ENCODE data around the gene ITPR2.

ITPR2 gene

GRCh38 chr12:26548227-26548626, 284.8 kb downstream of the ITPR2 start:
- Histone ChIP-seq H3K4me3 (no peak overlapping the region), H3K27ac (no peak overlapping the region), H4K20me1 (no peaks in the 10 kb centered on the region), H3K4me2 (no peak overlapping the region), H3K9me3 (no peaks in the 10 kb centered on the region), H3K9ac (no peak overlapping the region), H3K27me3 (no peaks in the 10 kb centered on the region), H3K4me1 (no peaks in the 10 kb centered on the region), H3K36me3 (no peaks in the 10 kb centered on the region)
- no peak for TF ChIP-seq Cebpa-rat (IDR thresholded peaks at IDR 0.05)

- no peaks in the 10 kb centered on the region for H3K36me3 ChIP-seq
- H3K4me3 ChIP-seq = no peak overlapping the region
- H3K9ac ChIP-seq = no peak overlapping the region
- H3K9me3 ChIP-seq = no peaks in the 10 kb centered on the region
- H3K27ac ChIP-seq = no peak overlapping the region
- no peaks in the 10 kb centered on the region for H3K4me1 ChIP-seq
- H3K27me3 ChIP-seq = no peaks in the 10 kb centered on the region
- H3K4me2 ChIP-seq = no peak overlapping the region
- no peaks in the 10 kb centered on the region for H4K20me1 ChIP-seq
- TF ChIP-seq Cebpa-rat (IDR thresholded peaks at IDR 0.05) = no peak
These were observed 286.3 kb downstream of the ITPR2 start for GRCh38 chr12:26546535-26547314.

- Histone ChIP-seq H3K36me3 (no peaks in the 10 kb centered on the region), H3K4me1 (no peaks in the 10 kb centered on the region), H3K4me2 (no peak overlapping the region), H3K27me3 (no peaks in the 10 kb centered on the region), H3K9ac (no peak overlapping the region), H4K20me1 (no peaks in the 10 kb centered on the region), H3K27ac (no peak overlapping the region), H3K4me3 (no peak overlapping the region), H3K9me3 (no peaks in the 10 kb centered on the region)
- TF ChIP-seq Cebpa-rat (IDR thresholded peaks at IDR 0.05) = no peak
These were observed 293.9 kb downstream of the ITPR2 start for GRCh38 chr12:26539131-26539530.

- Histone ChIP-seq H3K9ac (no peak overlapping the region), H4K20me1 (no peaks in the 10 kb centered on the region), H3K4me2 (no peak overlapping the region), H3K27me3 (no peaks in the 10 kb centered on the region), H3K4me3 (no peak overlapping the region), H3K9me3 (no peaks in the 10 kb centered on the region), H3K4me1 (no peaks in the 10 kb centered on the region), H3K36me3 (no peaks in the 10 kb centered on the region), H3K27ac (no peak overlapping the region)
- TF ChIP-seq Cebpa-rat (IDR thresholded peaks at IDR 0.05) = no peak
These were observed 295.3 kb downstream of the ITPR2 start for GRCh38 chr12:26537651-26538050.

- no peak for TF ChIP-seq Cebpa-rat (IDR thresholded peaks at IDR 0.05)
These were observed 295.9 kb downstream of the ITPR2 start for GRCh38 chr12:26537126-26537525.

GRCh38 chr12:26535826-26536225, 297.2 kb downstream of the ITPR2 start:
- Histone ChIP-seq H3K4me2 (no peak overlapping the region), H3K9me3 (no peaks in the 10 kb centered on the region), H3K4me3 (no peak overlapping the region), H4K20me1 (no peaks in the 10 kb centered on the region), H3K27me3 (no peaks in the 10 kb centered on the region), H3K4me1 (no peaks in the 10 kb centered on the region), H3K36me3 (no peaks in the 10 kb centered on the region), H3K9ac (no peak overlapping the region), H3K27ac (no peak overlapping the region)
- TF ChIP-seq Cebpa-rat (IDR thresholded peaks at IDR 0.05) = no peak

More at GRCh38 chr12:26537126-26537525, 295.9 kb downstream of the ITPR2 start:
- Histone ChIP-seq H3K9ac (no peak overlapping the region), H3K36me3 (no peaks in the 10 kb centered on the region), H3K4me2 (no peak overlapping the region), H3K4me3 (no peak overlapping the region), H3K27ac (no peak overlapping the region), H3K9me3 (no peaks in the 10 kb centered on the region), H3K4me1 (no peaks in the 10 kb centered on the region), H3K27me3 (no peaks in the 10 kb centered on the region), H4K20me1 (no peaks in the 10 kb centered on the region)

- Histone ChIP-seq H3K27me3 (no peaks in the 10 kb centered on the region), H3K4me2 (no peak overlapping the region), H3K9me3 (no peaks in the 10 kb centered on the region), H4K20me1 (no peaks in the 10 kb centered on the region), H3K4me1 (no peaks in the 10 kb centered on the region), H3K9ac (no peak overlapping the region), H3K4me3 (no peak overlapping the region), H3K27ac (no peak overlapping the region), H3K36me3 (no peaks in the 10 kb centered on the region)
- no peak for TF ChIP-seq Cebpa-rat (IDR thresholded peaks at IDR 0.05)
These were observed 298.9 kb downstream of the ITPR2 start for GRCh38 chr12:26534071-26534470.

GRCh38 chr12:26533211-26533610, 299.8 kb downstream of the ITPR2 start:
- TF ChIP-seq Cebpa-rat (IDR thresholded peaks at IDR 0.05) = no peak
- H3K4me3 ChIP-seq = no peak overlapping the region
- no peak overlapping the region for H3K27ac ChIP-seq
- no peaks in the 10 kb centered on the region for H3K9me3 ChIP-seq
- no peaks in the 10 kb centered on the region for H4K20me1 ChIP-seq
- H3K4me2 ChIP-seq = no peak overlapping the region
- no peak overlapping the region for H3K9ac ChIP-seq
- no peaks in the 10 kb centered on the region for H3K27me3 ChIP-seq
- H3K36me3 ChIP-seq = no peaks in the 10 kb centered on the region
- no peaks in the 10 kb centered on the region for H3K4me1 ChIP-seq

GRCh38 chr12:26530461-26530860, 302.5 kb downstream of the ITPR2 start:
- TF ChIP-seq Cebpa-rat (IDR thresholded peaks at IDR 0.05) = no peak
- no peaks in the 10 kb centered on the region for H3K4me1 ChIP-seq
- no peaks in the 10 kb centered on the region for H3K27me3 ChIP-seq
- peaks cover 11% of the 10 kb centered on the region; the same call in 1 of the 2 replicates for H3K9me3 ChIP-seq
- H3K36me3 ChIP-seq = no peaks in the 10 kb centered on the region
- no peak overlapping the region for H3K9ac ChIP-seq
- no peak overlapping the region for H3K27ac ChIP-seq
- H4K20me1 ChIP-seq = no peaks in the 10 kb centered on the region
- no peak overlapping the region for H3K4me2 ChIP-seq
- H3K4me3 ChIP-seq = no peak overlapping the region

GRCh38 chr12:26528943-26529342, 304.1 kb downstream of the ITPR2 start:
- Histone ChIP-seq H4K20me1 (no peaks in the 10 kb centered on the region), H3K27me3 (no peaks in the 10 kb centered on the region), H3K4me2 (no peak overlapping the region), H3K4me1 (no peaks in the 10 kb centered on the region), H3K9ac (no peak overlapping the region), H3K27ac (no peak overlapping the region), H3K9me3 (peaks cover 19% of the 10 kb centered on the region), H3K4me3 (no peak overlapping the region), H3K36me3 (no peaks in the 10 kb centered on the region)
- no peak for TF ChIP-seq Cebpa-rat (IDR thresholded peaks at IDR 0.05)

Measured in BLaER1 (cell line).